Body of pancreas (tissue), 4 donors: Measurements from ENCODE around the gene GRIP1. TPM values are rescaled to one million over a fixed set of nuclear protein-coding genes. Genes with fewer than 3 reads are reported as not detected.
A peak's percentile ranks its signal among the peaks of the same experiment; 100 is the strongest.
"Not testable (repeated sequence)": the region's sequence is repeated elsewhere in the genome, so short reads cannot be mapped to it uniquely, and the experiment has no call there.

Source experiments
- ATAC-seq: fragments of 150-250 bp; one replicate; pipeline ENCODE4 v1.9.1; 2016
- DNase-seq, 4 donors: peaks; one replicate each; pipeline ENCODE4 v3.0.0-alpha.2; 2019
- H3K27ac ChIP-seq, 4 donors: fragments of 200-600 bp; sonication (generic); 1 replicate in 3 of 4; 2 replicates in 1 of 4; pipeline versions ENCODE4 v1.5.1 to v1.6.1; 2016 to 2019; ENCODE audit warnings: mild to moderate bottlenecking in 1 of 4, mixed read lengths in 1 of 4, moderate library complexity in 1 of 4
- H3K27me3 ChIP-seq, 2 donors: fragments of 200-600 bp; sonication (generic); one replicate each; pipeline ENCODE4 v1.6.0; 2016; ENCODE audit warnings: mild to moderate bottlenecking in 1 of 2
- H3K36me3 ChIP-seq, 2 donors: fragments of 200-600 bp; sonication (generic); replicated peaks in 1 of 2; 2 replicates each; pipeline ENCODE4 v1.5.1; 2016; ENCODE audit warnings: low read depth in 2 of 2; ENCODE audit not compliant: insufficient read depth in 1 of 2
- H3K4me1 ChIP-seq: fragments of 200-600 bp; sonication (generic); one replicate; pipeline ENCODE4 v1.6.0; 2016
- H3K4me3 ChIP-seq, 2 donors: fragments of 200-600 bp; sonication (generic); 1 replicate in 1 of 2; 2 replicates in 1 of 2; pipeline ENCODE4 v1.5.1; 2016 to 2019
- H3K9me3 ChIP-seq, 3 donors: fragments of 200-600 bp; sonication (generic); 1 replicate in 2 of 3; 2 replicates in 1 of 3; pipeline ENCODE4 v1.5.1; 2016
- CTCF ChIP-seq, 7 experiments: fragments of 450-650 bp in 4 of 7; fragments of 200-600 bp in 3 of 7; sonication (generic) in 3 of 7; IDR thresholded peaks; one replicate each; pipeline ENCODE4 v1.5.1; 2016 to 2019; ENCODE audit warnings: antibody characterized with exemption in 7 of 7
- POLR2A ChIP-seq, 3 donors: fragments of 450-650 bp; IDR thresholded peaks; one replicate each; pipeline ENCODE4 v1.6.1; 2016; ENCODE audit warnings: antibody characterized with exemption in 3 of 3, mild to moderate bottlenecking in 2 of 3
- WGBS, 2 donors: methylation state at CpG; one replicate each; pipeline ENCODE4 v1.1.5; 2017; 5-methylcytosine and 5-hydroxymethylcytosine counted together
- intact Hi-C: fragments of 100-400 bp; cut with DNase I; formaldehyde crosslinking; loops from one replicate; pipeline ENCODE4 v1.15.1; 2023
- total RNA-seq, 2 donors: library from RNA; depleted of rRNA; stranded (reverse); fragments of >200 nt; gene quantifications; one replicate each; pipeline ENCODE4 v1.1.0, GENCODE V29; 2016

GRIP1 gene
- total RNA-seq, 2 donors from 2014 or later = 7.5 to 17.8 TPM

- no peak overlapping the region for H3K27ac ChIP-seq
- DNase-seq (no peak), ATAC-seq (no peak)
- no peaks in the 10 kb centered on the region for H3K9me3 ChIP-seq
- H3K4me3 ChIP-seq = no peak overlapping the region
- H3K36me3 ChIP-seq = no peaks in the 10 kb centered on the region
- WGBS, 2 donors = 45 to 50% methylated on average over 6 of the region's 6 CpGs
- H3K4me1 ChIP-seq = peaks cover 16% of the 10 kb centered on the region
- intact Hi-C loops = no loop called here
- TF ChIP-seq POLR2A (IDR thresholded peaks at IDR 0.05) (no peak), CTCF (IDR thresholded peaks at IDR 0.05) (no peak)
- H3K27me3 ChIP-seq = no peaks in the 10 kb centered on the region
Measured at GRCh38 chr12:66304296-66304900, 374.5 kb downstream of the GRIP1 start.

GRCh38 chr12:66303316-66303804 is 375.5 kb downstream of the GRIP1 start:
- ATAC-seq, H3K27me3 ChIP-seq, H3K9me3 ChIP-seq, DNase-seq, H3K36me3 ChIP-seq, H3K27ac ChIP-seq, H3K4me3 ChIP-seq, intact Hi-C loops: not testable (repeated sequence)
- peaks cover 16% of the 10 kb centered on the region for H3K4me1 ChIP-seq
- 59 to 85% methylated on average over 14 of the region's 14 CpGs for WGBS, 2 donors

- H3K4me3 ChIP-seq = peak overlapping the region; percentile 17 to 78
- DNase-seq = no peak
- peaks cover 16% of the 10 kb centered on the region for H3K4me1 ChIP-seq
- 10 to 12% methylated on average over 6 of the region's 6 CpGs for WGBS, 2 donors
- peak overlapping the region; percentile 28 to 92 (median 72) for H3K27ac ChIP-seq
- no peaks in the 10 kb centered on the region for H3K9me3 ChIP-seq
- no peaks in the 10 kb centered on the region for H3K27me3 ChIP-seq
- ATAC-seq = no peak
- no peak for TF ChIP-seq POLR2A (IDR thresholded peaks at IDR 0.05)
- TF ChIP-seq CTCF (IDR thresholded peaks at IDR 0.05) = no peak
- intact Hi-C loops = no loop called here
- H3K36me3 ChIP-seq = no peaks in the 10 kb centered on the region
Measured at GRCh38 chr12:66302827-66303169, 376.1 kb downstream of the GRIP1 start.

- Histone ChIP-seq H3K27me3 (no peaks in the 10 kb centered on the region), H3K4me3 (peak within 1 kb of the TSS; percentile 17 to 78), H3K9me3 (no peaks in the 10 kb centered on the region), H3K27ac (peak within 1 kb of the TSS; percentile 28 to 92 (median 72)), H3K36me3 (no peaks in the 10 kb centered on the region), H3K4me1 (peaks cover 16% of the 10 kb centered on the region)
- 0 to 1% methylated on average over 36 to 45 of the region's 45 CpGs for WGBS, 2 donors
- peak in 2 of 7 experiments; percentile 14 to 17 for TF ChIP-seq CTCF (IDR thresholded peaks at IDR 0.05)
- TF ChIP-seq POLR2A (IDR thresholded peaks at IDR 0.05) = peak; percentile 25 to 84 (median 77)
- intact Hi-C loops = no loop called here
- DNase-seq (peak; percentile 99 to 100 (median 99)), ATAC-seq (peak; percentile 99)
Measured at GRCh38 chr12:66301944-66302826, 376.7 kb downstream of the GRIP1 start, which contains the start of gene HELB. HELB (plus strand) TSS chr12:66302493; CDS start chr12:66302604, 111 bp downstream.

- Histone ChIP-seq H3K9me3 (no peaks in the 10 kb centered on the region), H3K4me1 (peaks cover 4% of the 10 kb centered on the region), H3K4me3 (no peak overlapping the region), H3K36me3 (no peaks in the 10 kb centered on the region), H3K27me3 (no peaks in the 10 kb centered on the region), H3K27ac (no peak overlapping the region)
- DNase-seq (no peak), ATAC-seq (no peak)
- no peak for TF ChIP-seq POLR2A (IDR thresholded peaks at IDR 0.05)
- TF ChIP-seq CTCF (IDR thresholded peaks at IDR 0.05) = no peak
- WGBS, 2 donors = 72 to 77% methylated on average over 3 of the region's 3 CpGs
- intact Hi-C loops = no loop called here
Measured at GRCh38 chr12:66297923-66298322, 381.0 kb downstream of the GRIP1 start.
